Suprapubic skin (tissue), 4 donors: ENCODE measurements around the gene NAP1L4. TPM values are rescaled to one million over a fixed set of nuclear protein-coding genes. Genes with fewer than 3 reads are reported as not detected.

ENCODE experiments used
- DNase-seq, 2 donors: peaks; one replicate each; pipeline ENCODE4 v3.0.0-alpha.2; 2019; ENCODE audit warnings: low spot score in 2 of 2
- H3K27ac ChIP-seq: fragments of 200-600 bp; sonication (generic); one replicate; pipeline ENCODE4 v1.5.1; 2019
- H3K27me3 ChIP-seq: fragments of 200-600 bp; sonication (generic); one replicate; pipeline ENCODE4 v1.5.1; 2019
- H3K36me3 ChIP-seq: fragments of 200-600 bp; sonication (generic); one replicate; pipeline ENCODE4 v1.5.1; 2019
- H3K4me1 ChIP-seq: fragments of 200-600 bp; sonication (generic); one replicate; pipeline ENCODE4 v1.5.1; 2019
- H3K4me3 ChIP-seq: fragments of 200-600 bp; sonication (generic); one replicate; pipeline ENCODE4 v1.5.1; 2019; ENCODE audit warnings: mild to moderate bottlenecking
- H3K9me3 ChIP-seq: fragments of 200-600 bp; sonication (generic); one replicate; pipeline ENCODE4 v1.5.1; 2019
- EP300 ChIP-seq: sonication (generic); formaldehyde crosslinking; IDR thresholded peaks from one replicate; pipeline ENCODE4 v1.6.1; 2017; ENCODE audit warnings: antibody characterized with exemption
- POLR2A ChIP-seq, 2 donors: fragments of 450-650 bp; IDR thresholded peaks; one replicate each; pipeline ENCODE4 v1.6.1; 2017; ENCODE audit warnings: antibody characterized with exemption in 2 of 2, mild to moderate bottlenecking in 2 of 2, moderate library complexity in 2 of 2
- POLR2AphosphoS5 ChIP-seq, 3 donors: sonication (generic); formaldehyde crosslinking; IDR thresholded peaks; one replicate each; pipeline ENCODE4 v1.6.1; 2017; ENCODE audit warnings: antibody characterized with exemption in 3 of 3
- WGBS: methylation state at CpG from one replicate; pipeline ENCODE4 v1.1.5; 2018; 5-methylcytosine and 5-hydroxymethylcytosine counted together
- total RNA-seq, 4 donors: library from RNA; depleted of rRNA; stranded (reverse); fragments of >200 nt; gene quantifications; one replicate each; pipeline ENCODE4 v1.1.0, GENCODE V29; 2016
- TF ChIP-seq, protein P1 (sequence below), 2 donors: fragments of 200-600 bp in 1 of 2; fragments of 450-650 bp in 1 of 2; sonication (generic) in 1 of 2; IDR thresholded peaks; one replicate each; pipeline ENCODE4 v1.5.1; 2016 to 2019; ENCODE audit warnings: antibody characterized with exemption in 2 of 2, mild to moderate bottlenecking in 1 of 2, moderate library complexity in 1 of 2

NAP1L4 gene
- total RNA-seq, 4 donors from 2014 or later, result 70.7 to 150 (median 97.5) TPM

DNA sequence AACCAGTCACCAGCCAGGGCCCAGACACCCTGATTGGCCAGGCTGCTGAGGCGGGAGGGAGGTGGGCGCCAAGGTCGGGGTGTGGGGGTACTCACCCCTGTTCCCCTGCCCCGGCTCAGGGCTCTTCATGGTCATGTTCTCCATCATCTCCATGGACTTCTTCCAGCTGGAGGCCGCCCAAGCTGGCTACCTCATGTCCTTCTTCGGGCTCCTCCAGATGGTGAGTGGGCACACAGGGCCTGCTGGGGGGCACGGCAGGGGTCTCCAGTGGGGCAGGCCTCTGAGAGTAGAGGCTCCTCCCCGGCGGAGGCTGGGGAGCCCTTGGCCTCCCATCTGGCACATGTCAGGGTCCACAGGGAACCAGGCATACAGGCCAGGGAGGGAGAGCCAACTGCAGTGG is 72.9 kb downstream of the NAP1L4 start:
- Histone ChIP-seq H3K4me1 (peaks cover 12% of the 10 kb centered on the region), H3K27ac (no peak overlapping the region), H3K27me3 (no peaks in the 10 kb centered on the region), H3K36me3 (no peaks in the 10 kb centered on the region), H3K4me3 (no peak overlapping the region), H3K9me3 (no peaks in the 10 kb centered on the region)
- no peak for DNase-seq
- TF ChIP-seq, protein P1, sequence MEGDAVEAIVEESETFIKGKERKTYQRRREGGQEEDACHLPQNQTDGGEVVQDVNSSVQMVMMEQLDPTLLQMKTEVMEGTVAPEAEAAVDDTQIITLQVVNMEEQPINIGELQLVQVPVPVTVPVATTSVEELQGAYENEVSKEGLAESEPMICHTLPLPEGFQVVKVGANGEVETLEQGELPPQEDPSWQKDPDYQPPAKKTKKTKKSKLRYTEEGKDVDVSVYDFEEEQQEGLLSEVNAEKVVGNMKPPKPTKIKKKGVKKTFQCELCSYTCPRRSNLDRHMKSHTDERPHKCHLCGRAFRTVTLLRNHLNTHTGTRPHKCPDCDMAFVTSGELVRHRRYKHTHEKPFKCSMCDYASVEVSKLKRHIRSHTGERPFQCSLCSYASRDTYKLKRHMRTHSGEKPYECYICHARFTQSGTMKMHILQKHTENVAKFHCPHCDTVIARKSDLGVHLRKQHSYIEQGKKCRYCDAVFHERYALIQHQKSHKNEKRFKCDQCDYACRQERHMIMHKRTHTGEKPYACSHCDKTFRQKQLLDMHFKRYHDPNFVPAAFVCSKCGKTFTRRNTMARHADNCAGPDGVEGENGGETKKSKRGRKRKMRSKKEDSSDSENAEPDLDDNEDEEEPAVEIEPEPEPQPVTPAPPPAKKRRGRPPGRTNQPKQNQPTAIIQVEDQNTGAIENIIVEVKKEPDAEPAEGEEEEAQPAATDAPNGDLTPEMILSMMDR (IDR thresholded peaks at IDR 0.05), result no peak
- TF ChIP-seq EP300 (no peak), POLR2AphosphoS5 (IDR thresholded peaks at IDR 0.05) (no peak), POLR2A (IDR thresholded peaks at IDR 0.05) (no peak)
- 95% methylated on average over 4 of the region's 9 CpGs for WGBS

- DNase-seq, result no peak
- no CpG with 5 or more reads among the region's 25 CpGs for WGBS
- TF ChIP-seq EP300, result no peak
- TF ChIP-seq, protein P1 (IDR thresholded peaks at IDR 0.05), result no peak
- TF ChIP-seq POLR2A (IDR thresholded peaks at IDR 0.05), result no peak
- no peak for TF ChIP-seq POLR2AphosphoS5 (IDR thresholded peaks at IDR 0.05)
Measured at GRCh38 chr11:2917842-2918490, 74.2 kb downstream of the NAP1L4 start.

GRCh38 chr11:2916892-2917645 is 75.1 kb downstream of the NAP1L4 start:
- whole genome bisulfite sequencing, result 91% methylated on average over 15 of the region's 16 CpGs
- DNase-seq, result no peak
- H3K27me3 ChIP-seq, result no peaks in the 10 kb centered on the region

More at GRCh38 chr11:2917842-2918490, 74.2 kb downstream of the NAP1L4 start:
- no peak overlapping the region for H3K27ac ChIP-seq
- H3K36me3 ChIP-seq, result no peaks in the 10 kb centered on the region
- peaks cover 17% of the 10 kb centered on the region for H3K4me1 ChIP-seq
- H3K9me3 ChIP-seq, result no peaks in the 10 kb centered on the region
- no peak overlapping the region for H3K4me3 ChIP-seq
- H3K27me3 ChIP-seq, result no peaks in the 10 kb centered on the region

DNA sequence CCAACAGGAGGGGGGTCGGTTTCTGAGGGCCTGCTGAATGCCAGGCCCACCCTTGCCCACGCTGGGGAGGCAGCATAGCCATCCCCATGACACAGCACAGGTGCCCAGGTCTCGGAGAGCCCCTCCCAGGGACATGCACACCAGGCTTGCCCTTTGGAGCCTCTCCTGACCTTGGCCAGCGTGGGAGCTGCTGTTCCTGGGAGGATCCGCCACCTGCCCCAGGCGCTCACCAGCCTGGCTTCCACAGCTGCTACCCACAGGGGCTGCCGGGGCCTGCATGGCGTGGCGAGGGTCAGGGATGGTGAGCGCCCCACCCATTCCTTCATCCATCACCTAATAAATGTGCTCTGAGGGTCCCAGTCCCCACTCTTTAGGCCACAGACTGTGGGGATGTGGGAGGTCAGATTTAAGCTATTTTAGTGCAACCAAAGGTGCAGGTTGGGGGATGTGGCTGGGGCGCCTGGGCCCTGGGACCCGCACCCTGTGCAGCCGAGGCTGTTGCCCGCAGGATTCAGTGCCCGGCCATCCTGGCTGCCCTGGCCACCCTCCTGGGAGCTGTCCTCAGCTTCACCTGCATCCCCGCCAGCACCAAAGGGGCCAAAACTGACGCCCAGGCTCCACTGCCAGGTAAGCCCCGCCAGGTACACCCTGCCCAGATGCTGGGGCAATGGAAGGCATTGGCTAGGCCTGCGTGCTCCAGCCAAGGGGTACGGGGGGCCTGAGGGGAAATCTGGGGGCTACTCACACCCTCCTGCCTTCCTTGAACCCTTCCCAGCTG is 75.8 kb downstream of the NAP1L4 start:
- Histone ChIP-seq H3K9me3 (no peaks in the 10 kb centered on the region), H3K27ac (no peak overlapping the region), H3K4me1 (peaks cover 32% of the 10 kb centered on the region), H3K4me3 (no peak overlapping the region), H3K36me3 (no peaks in the 10 kb centered on the region), H3K27me3 (no peaks in the 10 kb centered on the region)
- TF ChIP-seq POLR2AphosphoS5 (IDR thresholded peaks at IDR 0.05), result no peak
- TF ChIP-seq EP300, result no peak
- 91% methylated on average over 5 of the region's 20 CpGs for WGBS
- no peak for DNase-seq

More at GRCh38 chr11:2916892-2917645, 75.1 kb downstream of the NAP1L4 start:
- Histone ChIP-seq H3K27ac (no peak overlapping the region), H3K9me3 (no peaks in the 10 kb centered on the region), H3K4me1 (peaks cover 26% of the 10 kb centered on the region), H3K4me3 (no peak overlapping the region), H3K36me3 (no peaks in the 10 kb centered on the region)
- no peak for TF ChIP-seq POLR2AphosphoS5 (IDR thresholded peaks at IDR 0.05)
- no peak for TF ChIP-seq EP300
- TF ChIP-seq POLR2A (IDR thresholded peaks at IDR 0.05), result no peak
- TF ChIP-seq, protein P1 (IDR thresholded peaks at IDR 0.05), result no peak

GRCh38 chr11:2915473-2915872 is 76.7 kb downstream of the NAP1L4 start:
- H3K9me3 ChIP-seq, result no peaks in the 10 kb centered on the region
- peaks cover 35% of the 10 kb centered on the region for H3K4me1 ChIP-seq
- H3K27me3 ChIP-seq, result no peaks in the 10 kb centered on the region
- no peaks in the 10 kb centered on the region for H3K36me3 ChIP-seq
- 83% methylated on average over 8 of the region's 11 CpGs for WGBS
- TF ChIP-seq, protein P1 (IDR thresholded peaks at IDR 0.05), result no peak
- TF ChIP-seq POLR2AphosphoS5 (IDR thresholded peaks at IDR 0.05), result no peak
- no peak for TF ChIP-seq EP300
- TF ChIP-seq POLR2A (IDR thresholded peaks at IDR 0.05), result no peak
- DNase-seq, result no peak
- H3K27ac ChIP-seq, result no peak overlapping the region
- H3K4me3 ChIP-seq, result no peak overlapping the region
